ENCODE data around the gene VGLL4.

DNA sequence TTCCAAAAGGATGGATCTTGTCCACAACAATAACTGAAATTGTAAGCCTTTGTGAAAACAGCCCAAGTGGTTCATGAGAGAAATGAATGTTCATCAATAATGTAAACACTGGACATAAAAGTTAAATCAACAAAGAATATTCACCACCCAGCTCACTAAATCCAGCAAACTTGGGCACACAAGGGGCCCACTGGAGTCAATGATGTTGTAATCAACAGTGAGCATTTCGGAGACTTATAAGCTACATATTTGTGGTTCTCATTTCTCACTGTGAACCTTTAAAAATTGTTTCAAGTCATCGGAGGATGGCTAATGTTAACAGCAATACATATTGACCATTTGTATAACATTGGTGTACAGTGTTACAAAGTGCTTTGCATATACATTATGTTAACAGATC, 63.1 kb downstream of the VGLL4 start:
- TF ChIP-seq, protein P1, sequence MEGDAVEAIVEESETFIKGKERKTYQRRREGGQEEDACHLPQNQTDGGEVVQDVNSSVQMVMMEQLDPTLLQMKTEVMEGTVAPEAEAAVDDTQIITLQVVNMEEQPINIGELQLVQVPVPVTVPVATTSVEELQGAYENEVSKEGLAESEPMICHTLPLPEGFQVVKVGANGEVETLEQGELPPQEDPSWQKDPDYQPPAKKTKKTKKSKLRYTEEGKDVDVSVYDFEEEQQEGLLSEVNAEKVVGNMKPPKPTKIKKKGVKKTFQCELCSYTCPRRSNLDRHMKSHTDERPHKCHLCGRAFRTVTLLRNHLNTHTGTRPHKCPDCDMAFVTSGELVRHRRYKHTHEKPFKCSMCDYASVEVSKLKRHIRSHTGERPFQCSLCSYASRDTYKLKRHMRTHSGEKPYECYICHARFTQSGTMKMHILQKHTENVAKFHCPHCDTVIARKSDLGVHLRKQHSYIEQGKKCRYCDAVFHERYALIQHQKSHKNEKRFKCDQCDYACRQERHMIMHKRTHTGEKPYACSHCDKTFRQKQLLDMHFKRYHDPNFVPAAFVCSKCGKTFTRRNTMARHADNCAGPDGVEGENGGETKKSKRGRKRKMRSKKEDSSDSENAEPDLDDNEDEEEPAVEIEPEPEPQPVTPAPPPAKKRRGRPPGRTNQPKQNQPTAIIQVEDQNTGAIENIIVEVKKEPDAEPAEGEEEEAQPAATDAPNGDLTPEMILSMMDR (IDR thresholded peaks at IDR 0.05): no peak
- no peak for TF ChIP-seq POLR2AphosphoS5 (IDR thresholded peaks at IDR 0.05; ENCODE audit: insufficient read depth in 1 of 2, low read depth in 1 of 2)
- no peak for TF ChIP-seq POLR2A (IDR thresholded peaks at IDR 0.05)
